Measurements from ENCODE around the gene SEC14L5. TPM values are rescaled to one million over a fixed set of nuclear protein-coding genes. Genes with fewer than 3 reads are reported as not detected.

SEC14L5 gene
- polyA plus RNA-seq, 3 donors, result 0.03 TPM; not detected in 2

DNA sequence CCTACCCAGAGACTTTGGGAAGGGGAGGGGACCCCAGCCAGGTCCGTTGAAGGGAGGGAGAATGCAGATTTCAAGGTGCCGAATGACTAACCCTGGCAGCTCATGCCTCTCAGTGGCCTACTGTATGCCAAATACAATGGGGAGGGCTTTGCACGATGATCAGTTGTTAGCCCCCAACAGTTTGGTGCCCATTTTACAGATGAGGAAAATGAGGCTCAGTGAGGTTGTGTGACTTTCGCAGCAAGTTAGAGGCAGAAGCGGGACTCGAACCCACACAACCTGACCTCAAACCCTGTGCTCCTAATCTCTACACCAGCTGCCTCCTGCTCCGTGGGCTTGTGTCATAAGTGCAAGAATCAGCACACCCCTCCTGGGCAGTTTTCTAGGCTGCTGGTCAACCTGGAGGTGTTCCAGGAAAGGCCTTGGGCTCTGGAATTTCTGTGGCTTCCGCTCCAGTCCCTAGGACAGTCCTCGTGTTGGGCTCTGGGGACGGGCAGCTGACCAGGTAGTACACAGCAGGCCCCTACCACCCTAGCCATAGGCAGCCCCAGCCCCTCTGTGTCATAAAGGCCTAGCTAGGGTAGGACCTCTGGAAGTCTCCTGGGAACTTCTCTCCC is 87.5 kb downstream of the SEC14L5 start:
- no peaks in the 10 kb centered on the region for H3K79me2 ChIP-seq (ENCODE audit: insufficient read depth, low read length)
- H2AFZ ChIP-seq (ENCODE audit: insufficient read depth, low read depth, low read length, poor library complexity, severe bottlenecking), result no peak overlapping the region
- peaks cover 0 to 5% of the 10 kb centered on the region in 2 donors for H3K27me3 ChIP-seq (ENCODE audit: control insufficient read depth in 2 of 2, insufficient read depth in 2 of 2, low read length in 2 of 2)
- Mint-ChIP-seq H3K27ac (no peak overlapping the region), H3K27me3 (ENCODE audit: low read depth in 3 of 3) (peaks cover 8 to 18% (median 13%) of the 10 kb centered on the region in 3 donors), H3K9me3 (peaks cover 3 to 18% (median 11%) of the 10 kb centered on the region in 7 donors), H3K4me3 (no peak overlapping the region), H3K36me3 (no peaks in the 10 kb centered on the region), H3K4me1 (no peaks in the 10 kb centered on the region)
- no peak overlapping the region for H3K4me2 ChIP-seq (replicated peaks; ENCODE audit: extremely low read depth, low read length, poor library complexity, severe bottlenecking)
- WGBS (ENCODE audit: insufficient coverage), result 93% methylated on average over 4 of the region's 10 CpGs
- no peaks in the 10 kb centered on the region for H4K20me1 ChIP-seq (ENCODE audit: insufficient read depth, low read length)
- no peaks in the 10 kb centered on the region for H3K36me3 ChIP-seq (replicated peaks in 1 of 2; ENCODE audit: control insufficient read depth in 1 of 2, insufficient read depth in 2 of 2, low read length in 2 of 2)
- H3K9ac ChIP-seq (ENCODE audit: insufficient read depth, low read length, poor library complexity, severe bottlenecking), result no peak overlapping the region
- intact Hi-C loops (cut with micrococcal nuclease), result no loop called here
- no peak for DNase-seq
- H3K9me3 ChIP-seq (replicated peaks in 1 of 2; ENCODE audit: control insufficient read depth in 1 of 2, insufficient read depth in 1 of 2, low read length in 2 of 2), result peaks cover 0 to 5% of the 10 kb centered on the region in 2 donors
- no peak overlapping the region for H3K27ac ChIP-seq (ENCODE audit: low read depth in 1 of 2, low read length in 2 of 2)
- H3K4me3 ChIP-seq (replicated peaks in 1 of 3; ENCODE audit: low read depth in 2 of 3, low read length in 3 of 3), result no peak overlapping the region
- TF ChIP-seq, protein P1, sequence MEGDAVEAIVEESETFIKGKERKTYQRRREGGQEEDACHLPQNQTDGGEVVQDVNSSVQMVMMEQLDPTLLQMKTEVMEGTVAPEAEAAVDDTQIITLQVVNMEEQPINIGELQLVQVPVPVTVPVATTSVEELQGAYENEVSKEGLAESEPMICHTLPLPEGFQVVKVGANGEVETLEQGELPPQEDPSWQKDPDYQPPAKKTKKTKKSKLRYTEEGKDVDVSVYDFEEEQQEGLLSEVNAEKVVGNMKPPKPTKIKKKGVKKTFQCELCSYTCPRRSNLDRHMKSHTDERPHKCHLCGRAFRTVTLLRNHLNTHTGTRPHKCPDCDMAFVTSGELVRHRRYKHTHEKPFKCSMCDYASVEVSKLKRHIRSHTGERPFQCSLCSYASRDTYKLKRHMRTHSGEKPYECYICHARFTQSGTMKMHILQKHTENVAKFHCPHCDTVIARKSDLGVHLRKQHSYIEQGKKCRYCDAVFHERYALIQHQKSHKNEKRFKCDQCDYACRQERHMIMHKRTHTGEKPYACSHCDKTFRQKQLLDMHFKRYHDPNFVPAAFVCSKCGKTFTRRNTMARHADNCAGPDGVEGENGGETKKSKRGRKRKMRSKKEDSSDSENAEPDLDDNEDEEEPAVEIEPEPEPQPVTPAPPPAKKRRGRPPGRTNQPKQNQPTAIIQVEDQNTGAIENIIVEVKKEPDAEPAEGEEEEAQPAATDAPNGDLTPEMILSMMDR (IDR thresholded peaks at IDR 0.05), result no peak
- no peaks in the 10 kb centered on the region for H3K4me1 ChIP-seq (ENCODE audit: control insufficient read depth in 1 of 2, insufficient read depth in 2 of 2, low read length in 2 of 2)

DNA sequence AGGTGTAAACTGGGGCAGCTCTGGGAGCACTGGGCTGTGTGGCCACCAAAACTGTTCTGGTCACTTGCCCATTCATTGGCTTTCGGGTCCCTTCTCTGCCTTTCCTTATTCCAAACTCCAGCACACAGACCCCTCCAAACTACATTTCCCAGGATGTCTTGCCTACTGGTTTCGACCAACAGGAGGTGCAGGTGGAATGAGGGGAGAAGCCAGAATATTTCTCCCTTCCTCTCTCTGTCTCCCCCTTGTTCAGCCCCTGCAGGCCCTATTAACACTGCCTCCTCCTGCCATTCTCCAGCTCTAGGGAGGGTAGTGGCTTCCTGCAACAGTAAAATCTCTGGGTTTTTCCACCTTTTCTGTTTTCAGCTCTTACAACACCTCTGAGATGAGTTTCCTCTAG is 88.8 kb downstream of the SEC14L5 start:
- no CpG with 5 or more reads among the region's 2 CpGs for WGBS (ENCODE audit: insufficient coverage)
- H3K36me3 ChIP-seq (replicated peaks in 1 of 2; ENCODE audit: control insufficient read depth in 1 of 2, insufficient read depth in 2 of 2, low read length in 2 of 2), result no peaks in the 10 kb centered on the region
- no peaks in the 10 kb centered on the region for H3K79me2 ChIP-seq (ENCODE audit: insufficient read depth, low read length)
- Mint-ChIP-seq H3K36me3 (no peaks in the 10 kb centered on the region), H3K4me1 (no peaks in the 10 kb centered on the region), H3K9me3 (peaks cover 7 to 18% (median 11%) of the 10 kb centered on the region in 7 donors), H3K27me3 (ENCODE audit: low read depth in 3 of 3) (peaks cover 6 to 19% (median 15%) of the 10 kb centered on the region in 3 donors), H3K27ac (peak overlapping the region in 1 of 7 donors; percentile 72), H3K4me3 (no peak overlapping the region)
- no peak overlapping the region for H3K4me3 ChIP-seq (replicated peaks in 1 of 3; ENCODE audit: low read depth in 2 of 3, low read length in 3 of 3)
- H2AFZ ChIP-seq (ENCODE audit: insufficient read depth, low read depth, low read length, poor library complexity, severe bottlenecking), result no peak overlapping the region
- no peak overlapping the region for H3K4me2 ChIP-seq (replicated peaks; ENCODE audit: extremely low read depth, low read length, poor library complexity, severe bottlenecking)
- H3K9ac ChIP-seq (ENCODE audit: insufficient read depth, low read length, poor library complexity, severe bottlenecking), result no peak overlapping the region
- no peaks in the 10 kb centered on the region for H3K4me1 ChIP-seq (ENCODE audit: control insufficient read depth in 1 of 2, insufficient read depth in 2 of 2, low read length in 2 of 2)
- no peak overlapping the region for H3K27ac ChIP-seq (ENCODE audit: low read depth in 1 of 2, low read length in 2 of 2)
- intact Hi-C loops (cut with micrococcal nuclease), result no loop called here
- TF ChIP-seq, protein P1 (IDR thresholded peaks at IDR 0.05), result no peak
- H3K9me3 ChIP-seq (replicated peaks in 1 of 2; ENCODE audit: control insufficient read depth in 1 of 2, insufficient read depth in 1 of 2, low read length in 2 of 2), result peaks cover 0 to 5% of the 10 kb centered on the region in 2 donors
- H3K27me3 ChIP-seq (ENCODE audit: control insufficient read depth in 2 of 2, insufficient read depth in 2 of 2, low read length in 2 of 2), result peaks cover 0 to 5% of the 10 kb centered on the region in 2 donors
- no peaks in the 10 kb centered on the region for H4K20me1 ChIP-seq (ENCODE audit: insufficient read depth, low read length)
- DNase-seq, result no peak

All from CD14-positive monocyte (primary cell).